Nephron (organoid): ENCODE measurements around the gene NFKBIB.

Experiments
- H3K27ac Mint-ChIP-seq, 3 experiments: 2 replicates each; pipeline ENCODE4 v1.8.0; 2020; ENCODE audit warnings: mixed read lengths in 3 of 3, mild to moderate bottlenecking in 2 of 3, moderate library complexity in 1 of 3
- H3K27me3 Mint-ChIP-seq: 2 replicates; pipeline ENCODE4 v1.8.0; 2021; ENCODE audit warnings: low read depth, mild to moderate bottlenecking, moderate library complexity, mixed read lengths
- H3K36me3 Mint-ChIP-seq: 2 replicates; pipeline ENCODE4 v1.8.0; 2020; ENCODE audit warnings: low read depth, mixed read lengths
- H3K4me1 Mint-ChIP-seq: 2 replicates; pipeline ENCODE4 v1.8.0; 2020; ENCODE audit warnings: mixed read lengths
- H3K4me3 Mint-ChIP-seq, 3 experiments: 2 replicates each; pipeline ENCODE4 v1.8.0; 2020; ENCODE audit warnings: mild to moderate bottlenecking in 3 of 3, mixed read lengths in 3 of 3, moderate library complexity in 2 of 3
- H3K9me3 Mint-ChIP-seq: 2 replicates; pipeline ENCODE4 v1.8.0; 2020; ENCODE audit warnings: mixed read lengths
- CTCF ChIP-seq, 3 experiments: fragments of 200-600 bp; sonication (generic); IDR thresholded peaks; one replicate each; pipeline ENCODE4 v1.5.0; 2021; ENCODE audit warnings: antibody characterized with exemption in 3 of 3; ENCODE audit not compliant: unreplicated experiment in 3 of 3

The NFKBIB gene

DNA sequence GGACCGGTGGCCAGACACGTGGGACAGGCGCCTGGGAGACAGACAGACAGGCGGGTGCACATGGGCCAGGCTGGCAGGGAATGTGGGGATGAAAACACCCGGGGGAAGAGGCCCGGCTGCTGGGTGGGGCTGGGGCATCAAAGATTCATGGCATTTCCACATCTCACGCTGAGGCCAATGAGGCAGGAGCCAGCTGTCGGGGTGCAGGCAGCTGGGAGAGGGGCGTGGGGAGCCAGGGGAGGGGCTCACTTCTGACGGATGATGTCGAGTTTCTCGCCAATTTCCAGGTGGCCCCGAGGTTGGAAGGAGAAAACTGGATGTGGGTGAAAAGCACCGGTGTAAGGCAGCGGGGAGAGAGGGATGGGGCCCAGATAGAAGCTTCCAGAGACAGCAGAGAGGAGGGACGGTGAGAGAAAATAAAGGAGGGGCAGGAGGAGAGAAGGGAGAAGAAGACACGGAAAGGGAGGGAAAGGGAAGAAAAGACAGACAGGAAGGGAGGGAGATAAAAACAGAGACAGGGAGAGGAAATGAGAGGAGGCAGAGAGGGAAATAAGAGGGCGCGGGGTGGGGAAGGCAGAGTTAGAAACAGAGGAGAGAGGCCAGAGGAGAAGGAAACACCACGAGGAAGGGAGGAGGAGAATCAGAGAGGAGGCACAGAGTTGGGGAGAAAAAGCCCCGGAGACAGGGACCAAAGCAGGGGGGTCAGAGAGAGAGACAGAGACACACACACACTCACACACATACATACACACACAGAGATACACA, 20.2 kb downstream of the NFKBIB start:
- TF ChIP-seq CTCF (IDR thresholded peaks at IDR 0.05; ENCODE audit: unreplicated experiment in 3 of 3) = no peak
- H3K27ac Mint-ChIP-seq = peak overlapping the region in 1 of 3 experiments; percentile 2
- H3K9me3 Mint-ChIP-seq = no peaks in the 10 kb centered on the region

GRCh38 chr19:38920602-38921419, 21.0 kb downstream of the NFKBIB start:
- Mint-ChIP-seq H3K36me3 (peaks cover 26% of the 10 kb centered on the region), H3K4me3 (no peak overlapping the region), H3K4me1 (peaks cover 4% of the 10 kb centered on the region), H3K9me3 (no peaks in the 10 kb centered on the region), H3K27me3 (no peaks in the 10 kb centered on the region), H3K27ac (no peak overlapping the region)
- no peak for TF ChIP-seq CTCF (IDR thresholded peaks at IDR 0.05; ENCODE audit: unreplicated experiment in 3 of 3)

More for the DNA sequence above, 20.2 kb downstream of the NFKBIB start:
- Mint-ChIP-seq H3K4me1 (peaks cover 4% of the 10 kb centered on the region), H3K36me3 (peaks cover 21% of the 10 kb centered on the region), H3K4me3 (no peak overlapping the region), H3K27me3 (no peaks in the 10 kb centered on the region)

DNA sequence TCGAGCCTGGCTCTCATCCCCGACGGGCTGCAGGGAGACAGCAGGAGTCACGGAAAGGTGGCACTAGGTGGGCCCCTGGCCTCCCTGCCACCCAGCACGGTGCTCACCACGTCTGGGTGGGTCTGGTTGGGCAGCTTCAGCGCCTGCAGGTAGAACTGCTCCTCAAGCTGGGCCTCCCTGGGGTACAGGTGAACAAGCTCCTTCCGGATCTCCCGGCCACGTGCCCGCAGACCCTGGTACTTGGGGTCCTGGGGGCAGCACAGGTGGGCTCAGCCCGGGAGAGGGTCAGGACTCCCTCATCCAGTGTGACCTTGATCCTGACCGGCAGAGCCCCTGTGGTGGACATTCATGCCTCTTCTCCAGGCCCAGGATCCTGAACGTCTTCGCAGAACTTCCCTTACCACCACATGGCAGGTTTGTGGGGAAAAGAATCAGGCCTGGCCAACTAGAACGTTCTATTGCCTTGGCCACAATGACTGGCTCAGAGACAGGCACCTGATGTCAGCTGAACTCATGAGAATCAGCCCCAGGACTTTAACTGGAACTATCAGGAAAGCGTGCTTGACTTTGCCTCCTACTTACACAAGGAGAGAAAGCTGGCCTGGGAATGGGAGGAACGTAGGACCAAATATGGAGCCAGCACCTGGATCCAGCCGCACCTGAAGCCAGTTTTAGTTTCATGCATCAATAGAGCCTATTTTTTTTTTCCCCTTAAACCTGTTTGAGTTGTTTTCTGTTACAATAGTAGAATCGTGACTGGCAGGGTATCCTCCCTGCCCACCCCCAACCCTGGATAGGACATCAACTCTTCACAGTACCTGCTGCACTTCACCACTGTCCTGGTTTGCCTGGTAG, 21.9 kb downstream of the NFKBIB start:
- Mint-ChIP-seq H3K36me3 (peaks cover 26% of the 10 kb centered on the region), H3K9me3 (no peaks in the 10 kb centered on the region), H3K27me3 (no peaks in the 10 kb centered on the region), H3K27ac (no peak overlapping the region), H3K4me1 (peaks cover 4% of the 10 kb centered on the region), H3K4me3 (no peak overlapping the region)
- no peak for TF ChIP-seq CTCF (IDR thresholded peaks at IDR 0.05; ENCODE audit: unreplicated experiment in 3 of 3)

- Mint-ChIP-seq H3K9me3 (no peaks in the 10 kb centered on the region), H3K36me3 (peaks cover 27% of the 10 kb centered on the region), H3K27ac (no peak overlapping the region), H3K4me1 (peaks cover 4% of the 10 kb centered on the region), H3K27me3 (no peaks in the 10 kb centered on the region), H3K4me3 (no peak overlapping the region)
- no peak for TF ChIP-seq CTCF (IDR thresholded peaks at IDR 0.05; ENCODE audit: unreplicated experiment in 3 of 3)
Observed at GRCh38 chr19:38922482-38922881, 22.7 kb downstream of the NFKBIB start.

DNA sequence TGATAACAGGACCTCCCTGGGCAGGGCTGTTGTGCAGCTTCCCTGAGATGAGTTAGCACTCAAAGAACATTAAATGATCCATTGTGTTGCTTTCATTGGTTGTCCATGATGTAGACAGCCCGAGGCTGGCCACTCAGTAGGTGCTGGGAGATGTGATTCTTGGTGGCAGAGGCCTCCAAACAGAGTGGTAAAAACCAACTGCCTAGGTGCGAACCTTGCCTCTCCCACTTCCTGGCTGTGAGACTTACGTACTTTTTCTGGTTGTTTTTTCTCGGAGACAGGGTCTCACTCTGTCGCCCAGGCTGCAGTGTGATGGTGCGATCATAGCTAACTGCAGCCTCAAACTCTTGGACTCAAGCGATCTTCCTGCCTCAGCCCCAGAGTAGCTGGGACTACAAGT, 24.6 kb downstream of the NFKBIB start:
- Mint-ChIP-seq H3K4me3 (no peak overlapping the region), H3K27ac (no peak overlapping the region), H3K36me3 (peaks cover 35% of the 10 kb centered on the region), H3K27me3 (no peaks in the 10 kb centered on the region), H3K4me1 (peaks cover under 1% of the 10 kb centered on the region), H3K9me3 (no peaks in the 10 kb centered on the region)
- TF ChIP-seq CTCF (IDR thresholded peaks at IDR 0.05; ENCODE audit: unreplicated experiment in 3 of 3) = no peak
